Ishikawa (cell line): ENCODE results near the gene TMEM196.

ENCODE experiments used
- CEBPB ChIP-seq: IDR thresholded peaks from 2 replicates; pipeline ENCODE4 v1.6.1; 2012
- CREB1 ChIP-seq: IDR thresholded peaks from 2 replicates; pipeline ENCODE4 v1.6.1; 2012; ENCODE audit warnings: low read depth
- EGR1 ChIP-seq: IDR thresholded peaks from 2 replicates; pipeline ENCODE4 v1.6.1; 2012
- EP300 ChIP-seq: IDR thresholded peaks from 2 replicates; pipeline ENCODE4 v1.6.1; 2012; ENCODE audit warnings: borderline replicate concordance
- FOXM1 ChIP-seq: IDR thresholded peaks from 2 replicates; pipeline ENCODE4 v1.6.1; 2012; ENCODE audit warnings: low read depth, borderline replicate concordance
- MAX ChIP-seq: IDR thresholded peaks from 2 replicates; pipeline ENCODE4 v1.6.1; 2012
- NFIC ChIP-seq: IDR thresholded peaks from 2 replicates; pipeline ENCODE4 v1.6.1; 2012
- RAD21 ChIP-seq: IDR thresholded peaks from 2 replicates; pipeline ENCODE4 v1.6.1; 2012; ENCODE audit warnings: low read depth
- REST ChIP-seq: IDR thresholded peaks from 2 replicates; pipeline ENCODE4 v1.6.1; 2012; ENCODE audit warnings: low read depth, mild to moderate bottlenecking
- TAF1 ChIP-seq: IDR thresholded peaks from 2 replicates; pipeline ENCODE4 v1.6.1; 2012; ENCODE audit warnings: low read depth, mild to moderate bottlenecking
- TCF12 ChIP-seq: IDR thresholded peaks from 2 replicates; pipeline ENCODE4 v1.6.1; 2012; ENCODE audit warnings: low read depth
- TEAD4 ChIP-seq: IDR thresholded peaks from 2 replicates; pipeline ENCODE4 v1.6.1; 2012
- YY1 ChIP-seq: IDR thresholded peaks from 2 replicates; pipeline ENCODE4 v1.6.1; 2012; ENCODE audit warnings: low read depth
- ZBTB7A ChIP-seq: IDR thresholded peaks from 2 replicates; pipeline ENCODE4 v1.6.1; 2012; ENCODE audit warnings: low read depth
- TF ChIP-seq, protein P1 (sequence below): IDR thresholded peaks from 2 replicates; pipeline ENCODE4 v1.6.1; 2012

TMEM196 gene

GRCh38 chr7:19783541-19783940 lies 10.1 kb upstream of the TMEM196 start:
- no peak for TF ChIP-seq REST
- TF ChIP-seq ZBTB7A, result no peak
- TF ChIP-seq TCF12, result no peak
- no peak for TF ChIP-seq CREB1
- no peak for TF ChIP-seq EP300
- no peak for TF ChIP-seq NFIC
- TF ChIP-seq EGR1, result no peak
- TF ChIP-seq YY1, result no peak
- no peak for TF ChIP-seq RAD21
- TF ChIP-seq MAX, result no peak
- no peak for TF ChIP-seq TAF1
- TF ChIP-seq CEBPB, result no peak
- TF ChIP-seq FOXM1, result no peak

DNA sequence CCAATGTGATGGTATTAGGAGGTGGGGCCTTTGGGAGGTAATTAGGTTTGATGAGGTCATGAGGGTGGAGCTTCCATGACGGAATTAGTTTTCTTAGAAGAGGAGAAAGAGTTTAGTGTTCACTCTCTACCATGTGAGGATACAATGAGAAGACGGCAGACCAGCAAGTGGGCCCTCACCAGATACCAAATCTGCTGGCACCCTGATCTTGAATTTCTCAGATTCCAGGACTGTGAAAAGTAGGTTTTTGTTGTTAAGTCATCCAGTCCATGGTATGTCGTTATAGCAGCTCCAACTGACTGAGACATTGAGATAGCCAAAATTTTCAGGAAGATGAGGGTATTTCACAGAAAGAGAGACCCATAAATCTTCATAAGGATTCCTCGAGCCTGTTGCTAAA lies 3.6 kb upstream of the TMEM196 start:
- no peak for TF ChIP-seq NFIC
- TF ChIP-seq TEAD4, result no peak
- no peak for TF ChIP-seq TAF1
- TF ChIP-seq FOXM1, result no peak
- no peak for TF ChIP-seq MAX
- TF ChIP-seq REST, result no peak
- no peak for TF ChIP-seq CREB1
- no peak for TF ChIP-seq TCF12
- TF ChIP-seq, protein P1, sequence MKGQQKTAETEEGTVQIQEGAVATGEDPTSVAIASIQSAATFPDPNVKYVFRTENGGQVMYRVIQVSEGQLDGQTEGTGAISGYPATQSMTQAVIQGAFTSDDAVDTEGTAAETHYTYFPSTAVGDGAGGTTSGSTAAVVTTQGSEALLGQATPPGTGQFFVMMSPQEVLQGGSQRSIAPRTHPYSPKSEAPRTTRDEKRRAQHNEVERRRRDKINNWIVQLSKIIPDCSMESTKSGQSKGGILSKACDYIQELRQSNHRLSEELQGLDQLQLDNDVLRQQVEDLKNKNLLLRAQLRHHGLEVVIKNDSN, result no peak
- no peak for TF ChIP-seq EP300
- TF ChIP-seq ZBTB7A, result no peak
- TF ChIP-seq CEBPB, result no peak
- no peak for TF ChIP-seq RAD21
- TF ChIP-seq EGR1, result no peak
- TF ChIP-seq YY1, result no peak

- no peak for TF ChIP-seq RAD21
- TF ChIP-seq TCF12, result no peak
- TF ChIP-seq REST, result no peak
- TF ChIP-seq YY1, result no peak
- TF ChIP-seq, protein P1, result no peak
- no peak for TF ChIP-seq EGR1
These were observed 2.2 kb upstream of the TMEM196 start for GRCh38 chr7:19775578-19775977.

DNA sequence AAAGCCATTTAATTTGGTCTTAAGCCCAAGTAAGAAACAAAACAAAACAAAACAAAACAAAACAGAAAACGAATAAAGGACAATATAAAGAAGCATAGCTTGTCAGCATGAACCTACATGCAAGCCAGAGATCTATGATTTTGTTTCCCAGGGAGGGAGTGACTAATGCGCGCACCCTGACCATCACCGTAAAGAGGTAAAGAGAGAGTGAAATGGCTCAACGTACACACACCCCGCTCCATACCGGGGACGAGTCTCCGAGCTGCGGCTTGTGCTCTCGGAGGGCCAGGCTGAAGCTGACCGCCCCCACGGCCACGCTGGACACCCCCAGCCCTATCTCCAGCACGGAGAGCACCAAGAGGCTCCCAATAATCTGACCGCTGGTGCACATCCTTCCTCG lies 1.1 kb downstream of the TMEM196 start:
- TF ChIP-seq ZBTB7A (no peak), REST (no peak), RAD21 (no peak), TAF1 (no peak), YY1 (no peak), CREB1 (no peak), EP300 (no peak), MAX (no peak), CEBPB (no peak), FOXM1 (no peak), EGR1 (no peak), TCF12 (no peak), TEAD4 (no peak), NFIC (no peak)
- TF ChIP-seq, protein P1, result no peak
